GM18870 (cell line): ENCODE results near the gene SV2C.

Experiments used
- ATAC-seq: cut with Tn5 transposase; IDR thresholded peaks from one replicate; pipeline ENCODE4 v1.9.1; 2021; ENCODE audit warnings: moderate library complexity; ENCODE audit not compliant: unreplicated experiment

SV2C gene

DNA sequence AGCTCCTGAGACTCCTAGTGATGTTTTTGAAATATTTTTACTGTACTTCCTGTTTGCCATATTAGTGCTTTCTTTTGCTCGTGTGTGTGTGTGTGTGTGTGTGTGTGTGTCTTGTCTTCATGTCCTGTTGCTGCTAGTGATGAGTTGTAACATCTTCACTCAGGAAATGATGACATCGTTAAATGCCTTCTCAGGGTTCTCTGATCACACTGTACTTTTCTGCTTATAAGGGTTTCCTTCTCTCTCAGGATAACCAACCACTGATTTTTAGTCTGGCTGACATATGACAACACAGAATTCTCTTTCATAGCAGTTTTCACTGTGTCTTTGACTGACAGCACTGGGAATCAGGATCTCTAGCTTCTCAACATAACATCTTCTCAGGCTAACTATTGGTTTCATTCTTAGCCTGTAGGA is 16.1 kb downstream of the SV2C start:
- ATAC-seq: peak; percentile 54

DNA sequence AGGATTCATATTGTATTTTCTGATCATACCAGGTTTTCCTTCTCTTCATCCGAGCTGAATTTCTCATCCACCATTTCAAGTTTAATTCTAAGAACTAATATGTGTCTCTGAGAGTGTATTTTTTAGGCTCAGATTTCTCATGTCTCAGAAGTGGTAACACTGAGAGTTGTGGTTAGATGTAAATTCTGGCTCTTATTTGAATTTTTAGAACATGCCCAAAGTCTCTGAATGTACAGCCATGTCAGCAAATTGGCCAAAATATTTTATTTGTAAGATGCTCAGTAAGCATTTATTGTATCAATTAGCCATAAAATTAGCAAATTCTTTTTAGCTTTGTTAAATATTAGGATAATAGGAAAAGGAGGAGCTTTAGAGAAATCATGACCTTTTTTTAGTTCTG is 16.6 kb downstream of the SV2C start:
- ATAC-seq: peak; percentile 44

DNA sequence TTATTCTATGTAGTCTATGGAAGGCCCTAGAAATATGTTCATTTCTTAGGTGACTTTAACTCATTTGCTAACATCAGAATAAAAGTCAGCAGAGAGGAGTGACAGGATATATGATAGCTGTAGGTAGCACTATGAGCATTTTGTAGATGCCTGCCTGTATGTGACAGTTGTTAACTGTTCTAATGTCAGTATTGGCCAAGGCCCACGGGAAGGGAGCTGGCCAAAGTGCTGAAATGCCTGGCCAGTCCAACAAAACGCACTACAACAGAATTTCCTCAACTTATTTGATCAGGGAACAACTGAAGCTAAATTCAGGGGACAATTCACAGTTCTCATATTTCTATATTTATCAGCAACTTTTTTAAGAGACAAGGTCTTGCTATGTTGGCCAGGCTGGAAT is 20.8 kb downstream of the SV2C start:
- ATAC-seq: no peak

- ATAC-seq: no peak
Observed at GRCh38 chr5:76106149-76106548, 23.0 kb downstream of the SV2C start.

DNA sequence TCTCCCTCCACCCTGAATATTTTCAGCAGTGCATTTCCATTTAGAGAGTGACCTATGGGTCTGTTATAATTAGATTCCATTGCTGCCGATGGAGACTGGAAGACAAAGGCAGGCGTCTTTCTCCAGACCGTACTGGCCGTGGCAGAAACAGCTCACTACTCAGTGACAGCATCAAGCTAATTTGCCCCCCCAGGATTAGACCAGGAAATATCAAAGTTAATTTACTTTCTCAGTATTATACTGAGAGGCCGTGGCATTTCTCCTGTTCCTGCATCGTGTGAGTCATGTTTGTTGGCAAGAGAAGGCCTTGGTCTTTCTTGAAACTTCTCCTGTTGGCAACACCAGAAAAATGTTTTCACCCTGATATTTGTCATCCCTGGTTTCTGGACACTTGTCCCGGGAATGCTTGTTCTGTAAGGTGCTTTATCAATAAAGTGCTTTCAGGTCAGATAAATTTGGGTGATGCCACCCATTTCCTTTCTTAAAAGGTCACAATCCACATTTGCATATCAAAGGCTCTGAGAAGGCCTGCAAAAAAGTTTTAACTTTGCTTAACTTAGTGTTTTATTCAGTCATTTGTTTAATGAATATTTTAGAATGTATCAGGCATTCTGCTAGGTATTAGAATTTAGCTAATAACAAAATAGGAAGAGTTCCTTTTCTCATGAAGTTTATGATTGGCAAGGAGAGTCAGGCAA is 28.4 kb downstream of the SV2C start:
- no peak for ATAC-seq

DNA sequence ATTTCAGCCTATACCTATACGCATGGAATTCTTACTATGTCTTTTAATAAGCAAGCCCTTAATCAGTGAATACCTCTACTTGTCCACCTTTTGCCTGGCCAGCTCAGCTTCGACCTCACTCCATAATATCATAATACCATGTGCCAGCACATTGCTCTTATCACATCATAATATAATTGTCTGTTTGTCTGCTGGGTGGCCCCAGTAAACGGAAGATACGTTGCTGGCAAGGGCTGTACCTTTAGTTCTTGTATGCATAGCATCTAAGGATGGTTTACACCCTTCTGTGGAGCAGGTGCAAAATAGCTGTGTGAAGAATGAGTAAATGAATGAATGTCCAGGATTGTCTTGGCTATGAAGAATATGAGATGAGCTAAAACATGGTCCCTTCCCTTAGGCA is 29.9 kb downstream of the SV2C start:
- ATAC-seq: no peak

DNA sequence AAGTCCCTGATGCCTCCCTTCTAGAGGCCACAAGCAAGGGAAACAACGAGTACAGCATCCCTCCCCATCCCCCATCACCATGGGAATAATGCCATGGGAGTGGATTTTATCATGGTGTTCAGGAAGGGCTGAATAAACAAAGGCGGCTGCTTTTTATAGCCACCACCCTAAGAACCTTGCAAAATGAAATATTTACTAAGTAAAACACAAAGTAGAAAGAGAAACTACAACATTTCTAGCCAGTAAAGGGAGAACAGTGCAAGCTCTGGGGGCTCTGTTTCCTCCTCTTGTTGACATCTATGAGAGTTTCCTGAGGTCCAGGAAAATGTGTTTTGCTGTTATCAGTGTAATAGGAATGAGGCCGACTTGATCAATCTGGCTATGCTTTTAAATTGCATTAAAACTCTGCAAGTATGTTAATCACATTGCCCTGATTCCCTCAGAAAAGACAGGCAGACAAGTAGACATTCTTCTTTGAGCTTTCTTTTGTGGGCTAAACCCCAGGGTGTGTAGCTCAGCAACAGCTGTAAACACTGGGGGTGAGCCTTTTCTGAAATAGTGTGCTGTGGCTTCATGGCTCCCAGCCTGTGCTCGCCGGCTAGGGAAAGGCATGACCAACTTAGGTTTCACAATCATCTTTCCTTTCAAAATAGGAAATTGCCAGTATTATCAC is 31.1 kb downstream of the SV2C start:
- no peak for ATAC-seq

- no peak for ATAC-seq
Observed at GRCh38 chr5:76125346-76125745, 42.2 kb downstream of the SV2C start.

- no peak for ATAC-seq
Observed at GRCh38 chr5:76125888-76126287, 42.7 kb downstream of the SV2C start.

GRCh38 chr5:76134003-76134402 is 50.8 kb downstream of the SV2C start:
- ATAC-seq: no peak

- ATAC-seq: no peak
Observed at GRCh38 chr5:76134646-76135045, 51.5 kb downstream of the SV2C start.

GRCh38 chr5:76137887-76138542 is 54.8 kb downstream of the SV2C start:
- no peak for ATAC-seq

DNA sequence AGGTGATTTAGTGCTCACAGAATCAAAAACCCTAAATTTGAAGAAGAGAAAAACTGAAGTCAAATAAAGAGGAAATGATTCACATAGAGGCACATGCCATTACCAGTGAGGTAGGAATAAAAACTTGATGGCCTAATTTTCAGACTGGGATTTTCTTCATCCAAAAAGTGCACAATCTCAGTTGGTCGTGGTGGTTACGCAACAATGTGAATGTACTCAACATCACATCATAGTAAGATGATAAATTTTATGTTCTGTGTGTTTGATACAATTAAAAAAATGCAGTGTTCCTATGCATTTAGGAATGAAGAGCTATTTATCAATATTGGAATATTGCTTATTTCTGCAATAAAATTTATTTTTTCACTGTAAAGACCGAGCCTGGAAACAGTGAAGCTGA is 60.7 kb downstream of the SV2C start:
- no peak for ATAC-seq

DNA sequence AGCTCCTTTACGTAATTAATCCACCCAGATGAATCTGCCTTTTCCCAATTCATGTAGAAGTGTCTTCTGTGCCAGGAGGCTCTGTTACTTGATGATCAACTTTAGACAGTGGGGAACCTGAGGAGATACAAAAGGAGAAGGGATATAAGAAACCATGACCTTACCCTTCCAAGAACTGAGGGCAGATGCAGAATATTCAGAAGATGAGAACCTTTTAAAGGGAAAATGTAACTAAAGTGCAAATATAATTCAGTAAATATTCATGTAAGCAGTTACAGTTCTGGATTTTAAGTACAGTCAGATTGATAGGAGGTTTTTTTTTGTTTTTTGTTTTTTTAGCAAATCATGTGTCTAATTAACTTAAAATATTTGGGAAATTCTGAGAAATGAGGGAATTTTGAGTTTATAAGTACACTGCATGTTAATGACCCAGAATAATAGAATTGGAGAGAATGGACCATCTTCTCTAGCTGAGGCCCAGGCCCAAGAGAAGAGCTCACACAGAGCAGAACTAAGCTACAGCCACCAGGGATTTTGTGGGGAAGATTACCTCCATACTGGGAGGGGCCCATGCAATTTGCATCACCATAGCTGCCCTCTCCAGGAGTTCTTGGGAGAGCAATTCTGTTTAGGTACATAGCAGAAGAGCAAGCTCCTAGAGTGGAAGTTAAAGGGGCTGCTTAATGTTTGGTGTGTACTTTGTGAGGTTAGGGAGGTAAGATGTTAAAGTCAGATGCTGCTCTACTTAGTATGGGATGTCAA is 61.5 kb downstream of the SV2C start:
- ATAC-seq: no peak

DNA sequence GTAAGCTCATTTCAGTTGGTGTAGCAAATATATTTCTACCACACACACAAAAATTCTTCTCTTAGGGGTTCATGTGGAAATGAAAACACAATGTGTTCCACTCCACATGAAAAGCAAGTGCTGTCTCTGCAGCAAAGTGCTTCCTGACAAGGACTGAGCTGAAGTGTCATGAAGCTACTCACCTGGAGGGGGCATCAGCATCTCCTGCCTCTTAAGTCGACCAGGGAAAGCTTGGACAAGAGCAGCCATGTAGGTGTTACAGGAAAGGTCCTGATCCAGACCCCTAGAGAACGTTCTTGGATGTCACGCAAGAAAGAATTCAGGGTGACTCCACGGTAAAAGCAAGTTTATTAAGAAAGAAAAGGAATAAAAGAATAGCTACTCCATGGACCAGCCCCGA is 62.8 kb downstream of the SV2C start:
- ATAC-seq: no peak

DNA sequence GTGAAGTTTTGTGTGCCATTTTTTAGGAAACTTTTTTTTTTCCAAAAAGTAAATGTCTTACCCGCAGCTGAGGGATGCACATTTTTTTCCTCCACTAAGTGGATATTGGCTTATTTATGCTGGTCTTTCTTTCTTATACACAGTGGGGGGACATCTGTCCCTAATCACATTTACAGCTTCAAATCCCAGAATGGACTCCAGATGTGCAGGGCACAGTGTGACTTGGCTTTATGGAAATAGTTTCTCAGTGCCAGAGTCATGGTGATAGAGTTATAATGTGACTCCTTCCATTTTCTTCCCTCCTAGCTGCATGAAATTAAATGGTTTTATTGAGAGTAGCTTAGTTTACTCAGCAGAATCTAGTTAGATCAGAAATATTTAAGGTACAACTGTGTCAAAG is 66.5 kb downstream of the SV2C start:
- no peak for ATAC-seq

DNA sequence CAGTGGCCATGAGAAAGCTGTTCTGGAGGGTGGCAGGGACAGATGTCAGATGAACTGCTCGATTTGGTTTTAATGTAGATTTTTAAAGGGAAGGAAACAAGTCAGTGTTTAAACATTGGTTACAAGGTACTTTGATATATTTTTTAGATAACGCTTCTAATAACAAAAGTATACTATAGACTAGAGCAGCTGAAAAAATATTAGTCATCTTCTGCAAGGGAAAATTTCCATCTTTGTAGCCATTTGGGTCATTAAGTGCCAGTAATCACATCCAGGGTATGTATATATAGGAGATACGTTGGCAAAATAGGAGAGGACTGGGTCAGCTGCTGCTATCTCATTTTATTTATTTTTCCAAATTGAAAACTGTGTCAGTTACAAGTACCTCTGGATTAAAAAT is 69.0 kb downstream of the SV2C start:
- ATAC-seq: no peak

DNA sequence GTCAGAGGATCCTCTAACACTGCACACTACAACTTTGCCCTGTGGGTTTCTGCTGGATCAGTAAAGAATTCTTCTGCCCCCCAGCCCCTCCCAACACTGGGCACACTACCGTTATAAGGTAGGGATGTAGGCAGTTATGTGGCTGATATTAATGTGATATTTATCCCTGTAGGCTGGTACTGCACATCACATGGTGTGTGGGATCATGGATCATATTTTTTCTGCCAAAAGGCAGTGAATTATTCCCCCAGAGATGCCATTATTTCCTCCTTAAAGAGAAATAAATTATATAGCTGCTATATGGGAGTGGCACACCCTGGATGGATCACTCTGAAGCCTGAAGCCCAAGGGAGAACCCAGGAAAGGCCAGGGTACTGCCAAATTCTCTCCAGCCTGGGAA is 69.5 kb downstream of the SV2C start:
- no peak for ATAC-seq

- ATAC-seq: no peak
Observed at GRCh38 chr5:76153271-76153670, 70.1 kb downstream of the SV2C start.

DNA sequence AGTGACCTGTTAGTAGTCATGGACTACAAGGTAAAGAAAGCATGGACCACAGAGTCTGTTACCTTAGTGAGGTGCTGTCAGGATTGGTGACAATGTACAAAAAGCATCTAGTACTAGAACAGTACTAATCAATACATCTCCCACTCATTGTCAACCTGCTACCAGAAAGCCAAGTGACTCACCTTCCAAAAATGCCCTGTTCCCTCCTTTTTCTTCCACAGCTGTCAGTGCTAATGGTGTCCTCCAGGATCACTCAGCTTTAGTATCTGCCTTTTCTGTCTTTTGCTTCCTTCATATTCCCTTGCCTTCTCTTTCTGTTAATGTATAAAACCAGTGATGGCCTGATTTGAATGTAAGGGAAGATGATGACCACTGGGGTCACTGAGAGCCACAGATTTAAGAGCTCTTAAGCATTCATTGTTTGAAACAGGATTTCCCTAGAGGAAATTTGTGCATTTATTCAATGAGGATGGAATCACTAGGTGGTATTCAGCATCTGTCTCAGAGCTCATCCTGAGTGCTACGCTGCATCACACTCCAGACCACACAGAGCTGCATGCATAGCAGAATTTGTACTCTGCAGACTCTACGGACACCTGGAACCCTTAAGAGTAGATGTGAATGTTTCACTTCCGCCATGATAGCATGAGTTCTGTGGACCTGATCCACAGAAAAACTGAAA is 71.0 kb downstream of the SV2C start:
- ATAC-seq: no peak

GRCh38 chr5:76155536-76155935 is 72.4 kb downstream of the SV2C start:
- ATAC-seq: no peak
